D721Med (cell line): ENCODE measurements around the gene MTHFD2.
"Not testable (repeated sequence)": the region's sequence is repeated elsewhere in the genome, so short reads cannot be mapped to it uniquely, and the experiment has no call there.

Experiments
- DNase-seq: peaks from one replicate; pipeline ENCODE4 v3.0.0; 2011; ENCODE audit warnings: low spot score; ENCODE audit not compliant: insufficient read length
- FAIRE-seq: peaks from 2 replicates; lab custom pipeline; 2011; peaks lifted over from hg19 to GRCh38; lab: Jason Lieb, UNC
- TF ChIP-seq, protein P1 (sequence below): IDR thresholded peaks from 2 replicates; pipeline ENCODE4 v1.5.1; 2012; ENCODE audit warnings: mild to moderate bottlenecking, control low read depth; ENCODE audit not compliant: insufficient read depth; ENCODE audit errors: missing control alignments

MTHFD2 gene

DNA sequence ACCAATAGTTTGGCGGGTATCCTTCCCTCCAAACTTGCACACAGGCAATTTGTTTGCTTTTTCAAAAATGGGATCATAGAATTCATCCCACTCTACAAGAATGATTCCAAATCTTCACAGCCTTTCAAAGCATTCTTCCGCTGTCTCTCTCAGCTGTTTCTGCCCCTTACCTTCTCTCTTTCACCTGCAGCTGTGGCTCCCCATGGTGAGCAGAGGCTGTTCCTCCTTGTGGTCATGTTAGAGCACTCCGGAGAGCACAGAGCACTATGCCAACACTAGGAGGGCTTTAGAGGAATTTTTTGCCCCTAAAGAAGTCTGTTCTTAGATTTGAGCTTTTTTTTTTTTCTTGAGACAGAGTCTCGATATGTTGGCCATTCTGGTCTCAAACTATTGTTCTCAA lies 30.4 kb downstream of the MTHFD2 start:
- DNase-seq: no peak
- TF ChIP-seq, protein P1, sequence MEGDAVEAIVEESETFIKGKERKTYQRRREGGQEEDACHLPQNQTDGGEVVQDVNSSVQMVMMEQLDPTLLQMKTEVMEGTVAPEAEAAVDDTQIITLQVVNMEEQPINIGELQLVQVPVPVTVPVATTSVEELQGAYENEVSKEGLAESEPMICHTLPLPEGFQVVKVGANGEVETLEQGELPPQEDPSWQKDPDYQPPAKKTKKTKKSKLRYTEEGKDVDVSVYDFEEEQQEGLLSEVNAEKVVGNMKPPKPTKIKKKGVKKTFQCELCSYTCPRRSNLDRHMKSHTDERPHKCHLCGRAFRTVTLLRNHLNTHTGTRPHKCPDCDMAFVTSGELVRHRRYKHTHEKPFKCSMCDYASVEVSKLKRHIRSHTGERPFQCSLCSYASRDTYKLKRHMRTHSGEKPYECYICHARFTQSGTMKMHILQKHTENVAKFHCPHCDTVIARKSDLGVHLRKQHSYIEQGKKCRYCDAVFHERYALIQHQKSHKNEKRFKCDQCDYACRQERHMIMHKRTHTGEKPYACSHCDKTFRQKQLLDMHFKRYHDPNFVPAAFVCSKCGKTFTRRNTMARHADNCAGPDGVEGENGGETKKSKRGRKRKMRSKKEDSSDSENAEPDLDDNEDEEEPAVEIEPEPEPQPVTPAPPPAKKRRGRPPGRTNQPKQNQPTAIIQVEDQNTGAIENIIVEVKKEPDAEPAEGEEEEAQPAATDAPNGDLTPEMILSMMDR: no peak
- no peak for FAIRE-seq

- not testable (repeated sequence) for FAIRE-seq
Observed at GRCh38 chr2:74229865-74230264, 31.4 kb downstream of the MTHFD2 start.

GRCh38 chr2:74232426-74232825 lies 34.0 kb downstream of the MTHFD2 start:
- FAIRE-seq: no peak
- TF ChIP-seq, protein P1: no peak
- DNase-seq: no peak

More at GRCh38 chr2:74229865-74230264, 31.4 kb downstream of the MTHFD2 start:
- DNase-seq: not testable (repeated sequence)

- DNase-seq (no peak), FAIRE-seq (no peak)
- TF ChIP-seq, protein P1: no peak
Observed at GRCh38 chr2:74233648-74234047, 35.2 kb downstream of the MTHFD2 start.

- FAIRE-seq (no peak), DNase-seq (no peak)
- TF ChIP-seq, protein P1: no peak
Observed at GRCh38 chr2:74235041-74235440, 36.6 kb downstream of the MTHFD2 start.

- DNase-seq (no peak), FAIRE-seq (no peak)
- TF ChIP-seq, protein P1: no peak
Observed at GRCh38 chr2:74238879-74239278, 40.5 kb downstream of the MTHFD2 start.

DNA sequence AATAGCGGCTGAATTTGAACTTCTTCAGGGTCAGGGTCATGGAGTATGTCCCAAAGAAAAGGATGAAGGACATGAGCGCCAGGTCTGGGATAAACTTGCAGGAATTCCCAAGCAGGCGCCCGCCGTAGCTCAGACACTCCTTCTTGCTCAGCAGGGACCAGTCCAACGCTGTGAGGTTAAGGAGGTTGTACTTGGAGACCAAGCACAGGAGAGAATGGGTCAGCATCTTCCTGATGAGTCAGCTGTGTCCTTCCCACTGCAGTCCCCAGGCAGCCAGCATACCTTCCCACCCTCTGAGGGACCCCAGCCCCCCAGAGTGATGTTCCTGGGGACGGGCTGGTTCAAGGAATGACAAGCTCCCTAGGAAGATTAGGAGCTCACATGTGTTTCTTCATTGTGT lies 40.9 kb downstream of the MTHFD2 start:
- TF ChIP-seq, protein P1: no peak
- no peak for FAIRE-seq
- no peak for DNase-seq
